ENCODE measurements around the gene LRRC57.

The LRRC57 gene

DNA sequence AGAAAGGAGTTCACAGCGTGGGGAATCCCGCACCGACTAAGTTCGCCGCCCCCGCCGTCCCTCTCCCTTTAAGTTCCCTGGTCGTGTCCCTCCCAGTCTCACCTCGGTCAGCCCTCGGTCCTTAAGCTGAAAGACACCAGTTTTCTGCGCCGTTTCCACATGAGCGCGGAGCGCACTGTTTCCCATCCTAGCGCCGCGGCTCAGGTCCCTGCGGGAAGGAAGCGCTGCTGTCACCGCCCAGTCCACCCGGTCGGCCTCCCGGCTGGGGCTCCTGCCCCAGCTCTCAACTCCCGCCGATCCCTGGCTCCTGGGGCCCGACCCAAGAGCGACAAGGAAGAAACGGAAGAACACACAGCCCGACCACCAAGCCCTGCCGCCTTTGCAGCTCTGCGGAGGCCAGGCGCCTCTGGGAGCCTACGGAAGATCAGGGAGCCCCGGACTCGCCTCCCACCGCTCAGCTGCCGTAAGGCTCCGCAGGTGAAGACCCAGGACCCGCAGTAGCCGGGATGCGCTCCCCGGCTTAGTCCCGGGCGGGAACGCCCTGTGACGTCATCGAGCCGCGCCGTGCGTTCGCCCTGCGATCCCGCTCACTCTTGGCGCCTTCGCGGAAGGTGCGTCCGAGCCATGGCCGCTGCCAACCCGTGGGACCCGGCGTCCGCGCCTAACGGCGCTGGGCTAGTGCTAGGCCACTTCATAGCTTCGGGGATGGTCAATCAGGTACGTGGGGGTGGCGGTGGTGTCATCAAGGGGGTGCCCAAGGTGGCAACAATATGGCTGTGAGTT is at the start of gene LRRC57, which contains the start of gene HAUS2:
LRRC57 (minus strand) TSS at position 545 of the 783 bp plus-strand sequence; CDS start at position 186, 359 bp downstream.
HAUS2 (plus strand) TSS at position 590 of the 783 bp plus-strand sequence; CDS start at position 625, 35 bp downstream.
- peak; percentile 95 for DNase-seq (ENCODE audit: low read depth)
- H3K4me1 ChIP-seq (ENCODE audit: control insufficient read depth, insufficient read depth, low read length), result peaks cover 18% of the 10 kb centered on the region
- peak within 1 kb of the TSS; percentile 89 for H3K9ac ChIP-seq (ENCODE audit: low read length)
- no peaks in the 10 kb centered on the region for H3K9me3 ChIP-seq (ENCODE audit: control insufficient read depth, low read length)
- peaks cover 23% of the 10 kb centered on the region for H3K36me3 ChIP-seq (ENCODE audit: control insufficient read depth, insufficient read depth, low read length, severe bottlenecking)
- no peaks in the 10 kb centered on the region for H3K27me3 ChIP-seq (replicated peaks; ENCODE audit: control insufficient read depth, insufficient read depth, low read length)
- peak within 1 kb of the TSS; percentile 95 for H3K4me3 ChIP-seq (ENCODE audit: low read length)

DNA sequence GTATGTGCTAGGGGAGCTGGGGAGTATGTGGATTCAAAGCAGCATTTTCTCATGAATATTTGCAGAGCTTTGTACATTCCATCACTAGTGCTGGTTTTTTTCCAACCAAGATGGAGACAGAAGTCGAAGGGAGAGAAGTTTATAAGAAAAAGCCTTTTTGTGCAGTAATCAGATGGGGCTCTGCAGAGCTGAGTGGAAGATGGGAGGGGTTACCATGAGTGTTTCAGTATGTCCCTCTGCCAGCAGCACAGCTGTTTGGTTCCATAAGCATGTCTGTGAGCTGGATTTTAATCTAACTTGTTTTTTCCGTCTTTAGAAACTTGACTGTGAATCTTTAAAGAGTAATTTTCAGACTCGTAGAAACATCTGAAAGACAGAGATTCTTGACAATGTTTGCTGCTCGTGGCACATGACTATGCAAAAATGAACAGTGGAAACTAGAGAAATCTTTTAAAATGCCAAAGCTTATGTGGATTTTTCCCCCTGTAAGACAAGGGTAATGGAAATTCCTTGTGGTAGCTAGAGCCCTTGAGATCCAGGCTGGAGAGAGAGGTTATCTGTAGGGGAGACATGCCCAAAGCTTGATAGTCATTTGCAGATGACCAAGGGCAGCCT is 47.1 kb upstream of the LRRC57 start:
- peaks cover 32% of the 10 kb centered on the region for H3K4me1 ChIP-seq (ENCODE audit: control insufficient read depth, insufficient read depth, low read length)
- H3K9ac ChIP-seq (ENCODE audit: low read length), result peak overlapping the region; percentile 35
- DNase-seq (ENCODE audit: low read depth), result peak; percentile 27
- H3K4me3 ChIP-seq (ENCODE audit: low read length), result peak overlapping the region; percentile 26
- no peaks in the 10 kb centered on the region for H3K27me3 ChIP-seq (replicated peaks; ENCODE audit: control insufficient read depth, insufficient read depth, low read length)
- H3K36me3 ChIP-seq (ENCODE audit: control insufficient read depth, insufficient read depth, low read length, severe bottlenecking), result no peaks in the 10 kb centered on the region
- no peaks in the 10 kb centered on the region for H3K9me3 ChIP-seq (ENCODE audit: control insufficient read depth, low read length)

DNA sequence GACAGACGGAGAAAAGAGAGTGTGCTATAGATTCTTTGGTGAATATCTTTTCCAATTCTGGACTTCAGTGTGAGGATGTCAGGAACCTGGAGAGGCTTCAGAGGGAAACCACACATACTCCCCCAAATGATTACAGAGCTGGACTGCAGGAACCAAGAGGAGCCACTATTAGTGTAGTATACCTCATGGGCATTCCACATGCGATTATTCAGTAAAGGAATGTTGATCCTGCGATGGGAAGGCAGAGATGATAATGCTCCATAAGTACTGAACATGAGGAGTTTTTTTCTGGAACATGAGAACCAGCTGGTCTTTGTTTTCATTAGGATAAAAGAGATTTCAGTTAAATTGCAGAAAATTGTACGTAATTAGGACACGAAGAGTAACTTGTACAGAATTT is 45.5 kb upstream of the LRRC57 start:
- peak; percentile 20 for DNase-seq (ENCODE audit: low read depth)
- no peaks in the 10 kb centered on the region for H3K27me3 ChIP-seq (replicated peaks; ENCODE audit: control insufficient read depth, insufficient read depth, low read length)
- peaks cover 35% of the 10 kb centered on the region for H3K4me1 ChIP-seq (ENCODE audit: control insufficient read depth, insufficient read depth, low read length)
- no peak overlapping the region for H3K4me3 ChIP-seq (ENCODE audit: low read length)
- H3K36me3 ChIP-seq (ENCODE audit: control insufficient read depth, insufficient read depth, low read length, severe bottlenecking), result no peaks in the 10 kb centered on the region
- no peak overlapping the region for H3K9ac ChIP-seq (ENCODE audit: low read length)
- H3K9me3 ChIP-seq (ENCODE audit: control insufficient read depth, low read length), result no peaks in the 10 kb centered on the region

GRCh38 chr15:42593143-42593542 is 44.5 kb upstream of the LRRC57 start:
- H3K4me3 ChIP-seq (ENCODE audit: low read length), result peak overlapping the region; percentile 42
- H3K4me1 ChIP-seq (ENCODE audit: control insufficient read depth, insufficient read depth, low read length), result peaks cover 35% of the 10 kb centered on the region
- DNase-seq (ENCODE audit: low read depth), result no peak
- H3K36me3 ChIP-seq (ENCODE audit: control insufficient read depth, insufficient read depth, low read length, severe bottlenecking), result no peaks in the 10 kb centered on the region
- no peaks in the 10 kb centered on the region for H3K9me3 ChIP-seq (ENCODE audit: control insufficient read depth, low read length)
- no peaks in the 10 kb centered on the region for H3K27me3 ChIP-seq (replicated peaks; ENCODE audit: control insufficient read depth, insufficient read depth, low read length)
- peak overlapping the region; percentile 47 for H3K9ac ChIP-seq (ENCODE audit: low read length)

GRCh38 chr15:42592716-42593115 is 44.1 kb upstream of the LRRC57 start:
- Histone ChIP-seq H3K36me3 (ENCODE audit: control insufficient read depth, insufficient read depth, low read length, severe bottlenecking) (no peaks in the 10 kb centered on the region), H3K9me3 (ENCODE audit: control insufficient read depth, low read length) (no peaks in the 10 kb centered on the region), H3K4me3 (ENCODE audit: low read length) (peak overlapping the region; percentile 42), H3K9ac (ENCODE audit: low read length) (peak overlapping the region; percentile 47), H3K4me1 (ENCODE audit: control insufficient read depth, insufficient read depth, low read length) (peaks cover 35% of the 10 kb centered on the region), H3K27me3 (replicated peaks; ENCODE audit: control insufficient read depth, insufficient read depth, low read length) (no peaks in the 10 kb centered on the region)
- no peak for DNase-seq (ENCODE audit: low read depth)

DNA sequence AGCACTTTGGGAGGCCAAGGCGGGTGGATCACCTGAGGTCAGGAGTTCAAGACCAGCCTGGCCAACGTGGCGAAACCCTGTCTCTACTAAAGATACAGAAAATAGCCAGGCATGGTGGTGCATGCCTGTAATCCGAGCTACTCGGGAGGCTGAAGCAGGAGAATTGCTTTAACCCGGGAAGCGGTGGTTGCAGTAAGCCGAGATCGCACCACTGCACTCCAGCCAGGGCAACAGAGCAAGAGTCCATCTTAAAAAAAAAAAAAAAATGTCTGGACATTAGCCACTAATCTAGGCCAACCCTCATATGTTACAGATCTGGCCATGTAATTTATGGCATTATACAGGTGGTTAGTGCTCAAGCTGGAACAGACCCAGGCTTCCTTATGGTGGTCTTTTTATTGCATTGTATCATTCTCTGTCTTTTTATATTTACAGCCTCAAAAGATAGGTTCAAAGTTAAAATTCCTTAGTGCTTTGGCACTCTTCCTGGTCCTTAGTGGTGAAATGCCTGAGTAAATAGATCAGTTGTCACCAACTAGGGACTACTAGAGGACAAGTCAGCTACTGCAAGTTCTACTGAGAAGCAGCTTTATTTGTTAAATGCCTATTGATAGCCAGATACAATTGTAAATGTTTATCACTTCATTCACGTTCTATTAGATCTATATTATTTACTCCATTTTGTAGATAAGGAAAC is 42.8 kb upstream of the LRRC57 start:
- no peak overlapping the region for H3K9ac ChIP-seq (ENCODE audit: low read length)
- peak; percentile 56 for DNase-seq (ENCODE audit: low read depth)
- no peaks in the 10 kb centered on the region for H3K36me3 ChIP-seq (ENCODE audit: control insufficient read depth, insufficient read depth, low read length, severe bottlenecking)
- H3K27me3 ChIP-seq (replicated peaks; ENCODE audit: control insufficient read depth, insufficient read depth, low read length), result no peaks in the 10 kb centered on the region
- peaks cover 34% of the 10 kb centered on the region for H3K4me1 ChIP-seq (ENCODE audit: control insufficient read depth, insufficient read depth, low read length)
- H3K4me3 ChIP-seq (ENCODE audit: low read length), result no peak overlapping the region
- H3K9me3 ChIP-seq (ENCODE audit: control insufficient read depth, low read length), result no peaks in the 10 kb centered on the region

GRCh38 chr15:42590619-42591237 is 42.1 kb upstream of the LRRC57 start:
- no peaks in the 10 kb centered on the region for H3K36me3 ChIP-seq (ENCODE audit: control insufficient read depth, insufficient read depth, low read length, severe bottlenecking)
- no peaks in the 10 kb centered on the region for H3K9me3 ChIP-seq (ENCODE audit: control insufficient read depth, low read length)
- H3K4me1 ChIP-seq (ENCODE audit: control insufficient read depth, insufficient read depth, low read length), result peaks cover 27% of the 10 kb centered on the region
- no peak overlapping the region for H3K9ac ChIP-seq (ENCODE audit: low read length)
- no peak overlapping the region for H3K4me3 ChIP-seq (ENCODE audit: low read length)
- H3K27me3 ChIP-seq (replicated peaks; ENCODE audit: control insufficient read depth, insufficient read depth, low read length), result no peaks in the 10 kb centered on the region
- DNase-seq (ENCODE audit: low read depth), result no peak

- no peaks in the 10 kb centered on the region for H3K27me3 ChIP-seq (replicated peaks; ENCODE audit: control insufficient read depth, insufficient read depth, low read length)
- H3K4me3 ChIP-seq (ENCODE audit: low read length), result no peak overlapping the region
- no peaks in the 10 kb centered on the region for H3K9me3 ChIP-seq (ENCODE audit: control insufficient read depth, low read length)
- no peaks in the 10 kb centered on the region for H3K36me3 ChIP-seq (ENCODE audit: control insufficient read depth, insufficient read depth, low read length, severe bottlenecking)
- H3K4me1 ChIP-seq (ENCODE audit: control insufficient read depth, insufficient read depth, low read length), result peaks cover 8% of the 10 kb centered on the region
- H3K9ac ChIP-seq (ENCODE audit: low read length), result no peak overlapping the region
- no peak for DNase-seq (ENCODE audit: low read depth)
These were observed 35.6 kb upstream of the LRRC57 start for GRCh38 chr15:42584031-42584765.

DNA sequence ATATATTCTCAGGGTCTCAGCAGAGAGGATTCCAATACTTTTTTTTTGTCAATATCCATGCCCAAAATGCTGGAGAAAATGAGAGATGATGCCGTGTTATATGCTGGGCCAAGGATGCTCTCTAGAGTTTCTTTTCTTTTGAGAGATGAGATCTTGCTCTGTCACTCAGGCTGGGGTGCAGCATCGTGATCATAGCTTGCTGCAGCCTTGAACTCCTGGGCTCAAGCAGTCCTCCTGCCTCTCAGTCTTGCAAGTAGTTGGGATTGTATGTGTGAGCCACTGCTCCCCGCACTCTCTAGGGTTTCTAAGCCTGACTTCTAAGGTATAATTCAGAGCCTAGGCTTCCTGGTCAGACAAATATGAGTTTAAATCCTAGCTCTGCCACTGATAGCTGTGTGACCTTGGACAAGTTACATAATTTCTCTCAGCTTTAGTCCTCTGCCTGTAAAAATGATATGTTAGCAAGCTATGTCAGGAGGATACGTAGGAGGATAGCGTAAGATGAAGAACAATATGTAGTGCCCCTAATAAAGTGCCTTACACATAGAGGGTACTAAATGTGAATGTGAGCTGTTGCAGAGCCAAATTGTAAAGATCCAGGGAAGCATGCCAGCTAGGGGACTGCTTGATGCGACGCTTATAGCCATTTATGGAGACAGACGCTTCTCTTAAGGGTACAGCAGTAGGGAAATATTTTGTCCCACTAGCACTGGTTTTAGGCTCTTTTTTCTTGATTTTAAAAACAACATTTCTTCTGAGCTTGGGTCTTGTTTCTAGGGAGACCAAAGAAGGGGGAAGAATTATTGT is 34.2 kb upstream of the LRRC57 start:
- H3K9ac ChIP-seq (ENCODE audit: low read length), result no peak overlapping the region
- H3K4me3 ChIP-seq (ENCODE audit: low read length), result no peak overlapping the region
- H3K4me1 ChIP-seq (ENCODE audit: control insufficient read depth, insufficient read depth, low read length), result peaks cover 14% of the 10 kb centered on the region
- no peaks in the 10 kb centered on the region for H3K36me3 ChIP-seq (ENCODE audit: control insufficient read depth, insufficient read depth, low read length, severe bottlenecking)
- no peaks in the 10 kb centered on the region for H3K27me3 ChIP-seq (replicated peaks; ENCODE audit: control insufficient read depth, insufficient read depth, low read length)
- no peaks in the 10 kb centered on the region for H3K9me3 ChIP-seq (ENCODE audit: control insufficient read depth, low read length)
- DNase-seq (ENCODE audit: low read depth), result no peak

DNA sequence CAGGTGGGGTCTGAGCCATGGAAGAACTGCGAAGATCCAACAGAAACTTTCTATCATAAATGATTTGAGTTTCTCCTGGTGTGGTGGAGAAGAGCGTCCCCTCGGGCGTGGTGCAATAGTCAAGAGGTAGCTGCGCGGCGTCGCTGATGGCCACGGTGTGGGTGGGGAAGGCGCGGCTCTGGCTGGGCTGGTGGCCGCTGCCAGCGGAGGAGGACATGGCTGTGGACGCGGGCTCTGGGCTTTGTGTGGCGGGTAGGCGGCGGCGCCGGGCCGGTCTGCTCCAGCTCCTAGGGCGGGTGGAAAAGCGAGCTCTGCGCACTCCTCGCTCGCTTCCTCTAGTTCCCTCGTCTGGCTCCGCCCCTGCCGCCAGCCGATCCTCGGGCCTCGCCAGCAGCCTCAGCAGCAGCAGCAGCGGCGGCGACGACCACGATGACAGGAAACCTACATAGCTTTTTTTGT is 32.7 kb upstream of the LRRC57 start:
- Histone ChIP-seq H3K36me3 (ENCODE audit: control insufficient read depth, insufficient read depth, low read length, severe bottlenecking) (no peaks in the 10 kb centered on the region), H3K9me3 (ENCODE audit: control insufficient read depth, low read length) (no peaks in the 10 kb centered on the region), H3K4me3 (ENCODE audit: low read length) (peak overlapping the region; percentile 84), H3K27me3 (replicated peaks; ENCODE audit: control insufficient read depth, insufficient read depth, low read length) (no peaks in the 10 kb centered on the region), H3K4me1 (ENCODE audit: control insufficient read depth, insufficient read depth, low read length) (peaks cover 23% of the 10 kb centered on the region), H3K9ac (ENCODE audit: low read length) (peak overlapping the region; percentile 77)
- peak; percentile 91 for DNase-seq (ENCODE audit: low read depth)

All from adipocyte (in vitro differentiated cells).